ENCODE measurements around the gene HIBADH.

HIBADH gene

DNA sequence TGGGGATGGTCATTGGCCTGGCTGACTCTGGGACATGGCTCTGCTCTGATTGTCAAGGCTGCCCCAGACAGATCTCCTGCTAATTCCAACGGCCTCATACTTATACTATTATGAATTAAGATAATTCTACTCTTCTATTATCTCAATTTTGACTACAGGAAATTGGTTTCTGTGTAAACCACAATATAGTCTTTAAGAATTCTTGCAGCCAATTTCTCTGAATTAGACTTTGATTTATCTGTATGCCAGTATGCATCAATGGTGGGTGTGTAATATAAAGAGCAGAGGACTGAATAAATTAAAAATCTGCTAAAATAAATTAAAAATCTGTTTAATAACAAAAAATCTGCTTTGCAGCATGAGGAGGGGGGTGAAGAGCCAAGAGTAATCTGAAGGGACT, 27.0 kb downstream of the HIBADH start:
- TF ChIP-seq POLR2AphosphoS5 (IDR thresholded peaks at IDR 0.05; ENCODE audit: low read depth, low read length) (no peak), FOXP2 (optimal IDR thresholded peaks at IDR 0.05; ENCODE audit: borderline replicate concordance, extremely low read depth, extremely low read length, insufficient read depth) (no peak)

DNA sequence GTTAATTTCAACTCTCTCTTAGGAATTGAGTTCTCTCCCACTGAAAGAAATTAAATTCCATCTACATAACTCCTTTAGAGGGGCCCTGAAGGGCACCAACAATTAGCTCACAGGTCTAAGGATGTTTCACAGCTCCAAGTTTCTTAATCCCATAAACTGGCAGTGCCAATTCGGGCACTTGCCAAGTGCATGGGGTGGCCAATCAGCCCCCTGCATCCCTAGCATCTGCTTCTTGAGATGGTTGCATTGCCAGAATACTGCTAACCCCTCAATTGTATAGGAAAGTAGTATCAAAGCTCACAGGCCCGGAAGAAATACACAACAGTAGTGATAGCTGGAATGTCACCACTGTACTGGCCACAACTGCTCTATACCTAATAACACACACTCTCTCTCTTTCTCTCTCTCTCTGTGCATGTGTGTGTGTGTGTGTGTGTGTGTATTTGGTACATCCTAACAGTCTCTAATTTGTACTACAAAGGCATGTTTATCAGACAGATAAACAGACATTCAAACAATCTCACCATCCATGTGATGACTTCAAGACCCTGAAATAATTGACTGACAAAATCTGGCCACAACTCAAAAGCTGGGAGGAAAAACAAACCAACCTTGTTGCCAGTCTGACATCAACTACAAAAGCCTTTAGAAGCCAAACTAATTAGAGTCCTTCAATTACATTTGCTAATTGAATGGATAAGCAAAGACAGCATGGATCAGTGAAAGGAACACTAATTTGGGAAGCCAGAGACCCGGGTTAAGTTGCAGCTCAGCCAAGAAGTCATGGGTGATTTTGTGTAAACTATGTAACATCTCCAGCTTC, 27.8 kb downstream of the HIBADH start:
- TF ChIP-seq TAF1 (IDR thresholded peaks at IDR 0.05; ENCODE audit: borderline replicate concordance, insufficient read depth, low read length) (no peak), SIN3A (IDR thresholded peaks at IDR 0.05; ENCODE audit: borderline replicate concordance, insufficient read depth, low read length) (no peak), FOXP2 (optimal IDR thresholded peaks at IDR 0.05; ENCODE audit: borderline replicate concordance, extremely low read depth, extremely low read length, insufficient read depth) (no peak), POLR2AphosphoS5 (IDR thresholded peaks at IDR 0.05; ENCODE audit: low read depth, low read length) (no peak)
- TF ChIP-seq, protein P1, sequence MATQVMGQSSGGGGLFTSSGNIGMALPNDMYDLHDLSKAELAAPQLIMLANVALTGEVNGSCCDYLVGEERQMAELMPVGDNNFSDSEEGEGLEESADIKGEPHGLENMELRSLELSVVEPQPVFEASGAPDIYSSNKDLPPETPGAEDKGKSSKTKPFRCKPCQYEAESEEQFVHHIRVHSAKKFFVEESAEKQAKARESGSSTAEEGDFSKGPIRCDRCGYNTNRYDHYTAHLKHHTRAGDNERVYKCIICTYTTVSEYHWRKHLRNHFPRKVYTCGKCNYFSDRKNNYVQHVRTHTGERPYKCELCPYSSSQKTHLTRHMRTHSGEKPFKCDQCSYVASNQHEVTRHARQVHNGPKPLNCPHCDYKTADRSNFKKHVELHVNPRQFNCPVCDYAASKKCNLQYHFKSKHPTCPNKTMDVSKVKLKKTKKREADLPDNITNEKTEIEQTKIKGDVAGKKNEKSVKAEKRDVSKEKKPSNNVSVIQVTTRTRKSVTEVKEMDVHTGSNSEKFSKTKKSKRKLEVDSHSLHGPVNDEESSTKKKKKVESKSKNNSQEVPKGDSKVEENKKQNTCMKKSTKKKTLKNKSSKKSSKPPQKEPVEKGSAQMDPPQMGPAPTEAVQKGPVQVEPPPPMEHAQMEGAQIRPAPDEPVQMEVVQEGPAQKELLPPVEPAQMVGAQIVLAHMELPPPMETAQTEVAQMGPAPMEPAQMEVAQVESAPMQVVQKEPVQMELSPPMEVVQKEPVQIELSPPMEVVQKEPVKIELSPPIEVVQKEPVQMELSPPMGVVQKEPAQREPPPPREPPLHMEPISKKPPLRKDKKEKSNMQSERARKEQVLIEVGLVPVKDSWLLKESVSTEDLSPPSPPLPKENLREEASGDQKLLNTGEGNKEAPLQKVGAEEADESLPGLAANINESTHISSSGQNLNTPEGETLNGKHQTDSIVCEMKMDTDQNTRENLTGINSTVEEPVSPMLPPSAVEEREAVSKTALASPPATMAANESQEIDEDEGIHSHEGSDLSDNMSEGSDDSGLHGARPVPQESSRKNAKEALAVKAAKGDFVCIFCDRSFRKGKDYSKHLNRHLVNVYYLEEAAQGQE (IDR thresholded peaks at IDR 0.05; ENCODE audit: insufficient read depth in 1 of 2, low read depth in 2 of 2, low read length in 2 of 2), result no peak

DNA sequence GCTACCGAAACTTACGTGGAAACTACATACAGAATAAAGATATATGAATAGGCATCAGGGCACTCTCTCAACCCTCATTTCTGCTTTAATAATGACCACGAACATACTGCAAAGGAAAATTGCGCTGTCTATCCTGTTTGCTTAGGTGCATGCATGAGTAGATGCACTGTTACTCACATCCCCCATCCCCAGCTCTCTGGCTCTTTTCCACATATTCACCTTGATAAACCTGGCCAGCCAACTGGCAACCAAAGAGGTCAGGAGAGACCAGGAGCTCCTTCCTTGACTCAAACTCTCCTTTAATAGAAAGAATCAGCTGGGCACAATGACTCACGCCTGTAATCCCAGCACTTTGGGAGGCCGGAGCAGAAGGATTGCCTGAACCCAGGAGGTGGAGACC, 29.6 kb downstream of the HIBADH start:
- TF ChIP-seq, protein P1 (IDR thresholded peaks at IDR 0.05; ENCODE audit: insufficient read depth in 1 of 2, low read depth in 2 of 2, low read length in 2 of 2), result no peak
- TF ChIP-seq POLR2AphosphoS5 (IDR thresholded peaks at IDR 0.05; ENCODE audit: low read depth, low read length) (no peak), FOXP2 (optimal IDR thresholded peaks at IDR 0.05; ENCODE audit: borderline replicate concordance, extremely low read depth, extremely low read length, insufficient read depth) (no peak), TAF1 (IDR thresholded peaks at IDR 0.05; ENCODE audit: borderline replicate concordance, insufficient read depth, low read length) (no peak), SIN3A (IDR thresholded peaks at IDR 0.05; ENCODE audit: borderline replicate concordance, insufficient read depth, low read length) (no peak)

DNA sequence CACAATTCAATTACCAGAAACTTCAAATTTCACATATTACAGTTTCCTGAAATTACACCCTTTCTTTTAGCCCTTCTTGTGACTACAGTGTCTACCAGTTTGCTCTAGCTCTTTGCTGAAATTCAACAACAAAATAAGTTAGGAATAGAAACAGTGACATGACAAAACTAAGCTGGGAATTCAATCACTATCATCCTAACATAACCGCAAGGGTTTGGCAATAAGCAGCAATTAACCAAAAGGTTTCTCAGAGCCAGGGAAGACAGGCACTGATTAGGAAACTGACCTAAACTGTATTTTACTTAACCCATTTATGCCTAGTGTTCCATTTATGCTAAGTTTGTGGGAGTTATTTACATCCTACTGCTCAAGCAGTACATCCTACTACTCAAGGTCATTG, 31.3 kb downstream of the HIBADH start:
- TF ChIP-seq, protein P1 (IDR thresholded peaks at IDR 0.05; ENCODE audit: insufficient read depth in 1 of 2, low read depth in 2 of 2, low read length in 2 of 2), result no peak
- TF ChIP-seq TAF1 (IDR thresholded peaks at IDR 0.05; ENCODE audit: borderline replicate concordance, insufficient read depth, low read length) (no peak), FOXP2 (optimal IDR thresholded peaks at IDR 0.05; ENCODE audit: borderline replicate concordance, extremely low read depth, extremely low read length, insufficient read depth) (no peak), POLR2AphosphoS5 (IDR thresholded peaks at IDR 0.05; ENCODE audit: low read depth, low read length) (no peak), SIN3A (IDR thresholded peaks at IDR 0.05; ENCODE audit: borderline replicate concordance, insufficient read depth, low read length) (no peak)

DNA sequence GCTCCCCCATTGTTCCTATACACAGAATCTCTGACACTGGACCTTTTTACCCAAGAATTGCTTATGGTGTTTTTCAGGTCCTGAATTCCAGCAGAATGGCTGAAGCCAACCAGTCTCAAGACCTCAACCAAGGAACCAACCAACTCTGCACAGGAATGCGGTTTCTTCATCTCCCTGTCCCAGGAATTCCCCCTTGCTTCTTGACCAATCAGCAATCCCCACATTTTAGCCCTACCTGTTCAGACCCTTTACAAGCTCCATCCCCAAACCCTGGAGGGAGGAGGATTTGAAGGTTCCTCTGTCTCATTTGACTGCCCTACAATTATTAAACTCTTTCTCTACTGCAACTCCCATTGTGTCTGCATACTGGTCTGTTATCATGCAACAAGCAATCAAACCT, 35.5 kb downstream of the HIBADH start:
- TF ChIP-seq FOXP2 (optimal IDR thresholded peaks at IDR 0.05; ENCODE audit: borderline replicate concordance, extremely low read depth, extremely low read length, insufficient read depth) (no peak), SIN3A (IDR thresholded peaks at IDR 0.05; ENCODE audit: borderline replicate concordance, insufficient read depth, low read length) (no peak), POLR2AphosphoS5 (IDR thresholded peaks at IDR 0.05; ENCODE audit: low read depth, low read length) (no peak), TAF1 (IDR thresholded peaks at IDR 0.05; ENCODE audit: borderline replicate concordance, insufficient read depth, low read length) (no peak)
- TF ChIP-seq, protein P1 (IDR thresholded peaks at IDR 0.05; ENCODE audit: insufficient read depth in 1 of 2, low read depth in 2 of 2, low read length in 2 of 2), result no peak
